ENCODE data around the gene DNAJC7.

DNA sequence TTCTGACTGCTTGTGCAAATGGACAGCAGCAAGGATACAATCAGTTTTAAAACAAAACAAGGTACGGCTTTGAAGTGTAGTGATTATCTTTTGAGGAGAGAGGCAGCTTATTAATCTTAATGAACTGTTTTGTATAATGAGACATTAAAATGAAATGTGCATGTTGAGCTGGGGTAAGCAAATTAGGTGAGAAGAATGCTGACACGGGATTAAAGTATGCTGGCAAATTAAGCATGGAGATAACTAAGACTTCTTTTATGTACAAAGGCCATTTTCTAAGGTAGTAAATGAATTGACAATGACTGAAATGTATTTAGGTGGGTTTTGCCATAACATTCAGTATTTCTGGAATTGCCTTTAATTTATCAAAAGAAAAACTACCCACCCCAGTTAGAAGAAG is 18.7 kb downstream of the DNAJC7 start:
- TF ChIP-seq, protein P1, sequence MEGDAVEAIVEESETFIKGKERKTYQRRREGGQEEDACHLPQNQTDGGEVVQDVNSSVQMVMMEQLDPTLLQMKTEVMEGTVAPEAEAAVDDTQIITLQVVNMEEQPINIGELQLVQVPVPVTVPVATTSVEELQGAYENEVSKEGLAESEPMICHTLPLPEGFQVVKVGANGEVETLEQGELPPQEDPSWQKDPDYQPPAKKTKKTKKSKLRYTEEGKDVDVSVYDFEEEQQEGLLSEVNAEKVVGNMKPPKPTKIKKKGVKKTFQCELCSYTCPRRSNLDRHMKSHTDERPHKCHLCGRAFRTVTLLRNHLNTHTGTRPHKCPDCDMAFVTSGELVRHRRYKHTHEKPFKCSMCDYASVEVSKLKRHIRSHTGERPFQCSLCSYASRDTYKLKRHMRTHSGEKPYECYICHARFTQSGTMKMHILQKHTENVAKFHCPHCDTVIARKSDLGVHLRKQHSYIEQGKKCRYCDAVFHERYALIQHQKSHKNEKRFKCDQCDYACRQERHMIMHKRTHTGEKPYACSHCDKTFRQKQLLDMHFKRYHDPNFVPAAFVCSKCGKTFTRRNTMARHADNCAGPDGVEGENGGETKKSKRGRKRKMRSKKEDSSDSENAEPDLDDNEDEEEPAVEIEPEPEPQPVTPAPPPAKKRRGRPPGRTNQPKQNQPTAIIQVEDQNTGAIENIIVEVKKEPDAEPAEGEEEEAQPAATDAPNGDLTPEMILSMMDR (IDR thresholded peaks at IDR 0.05), result no peak
- no peak for TF ChIP-seq EZH2 (IDR thresholded peaks at IDR 0.05)
- no peak for TF ChIP-seq EZH2phosphoT487 (IDR thresholded peaks at IDR 0.05)

Data from neural progenitor cell (in vitro differentiated cells).